Smooth muscle cell (in vitro differentiated cells): Measurements from ENCODE around the gene LGR5. TPM values are rescaled to one million over a fixed set of nuclear protein-coding genes. Genes with fewer than 3 reads are reported as not detected.

Experiments
- DNase-seq: peaks from one replicate; lab custom pipeline; 2025; ENCODE audit not compliant: unreplicated experiment; lab: John Stamatoyannopoulos, UW
- H2AFZ ChIP-seq: fragments of 200-600 bp; sonication (generic); 2 replicates; pipeline ENCODE4 v1.6.0; 2016; ENCODE audit warnings: antibody characterized with exemption, low read depth, mild to moderate bottlenecking
- H3F3A ChIP-seq: fragments of 200-600 bp; sonication (generic); 2 replicates; pipeline ENCODE4 v1.6.0; 2017; ENCODE audit warnings: antibody characterized with exemption, low read depth
- H3K27ac ChIP-seq: fragments of 200-600 bp; sonication (generic); 2 replicates; pipeline ENCODE4 v1.5.1; 2016; ENCODE audit warnings: low read depth, mild to moderate bottlenecking
- H3K27me3 ChIP-seq: fragments of 200-600 bp; sonication (generic); 2 replicates; pipeline ENCODE4 v1.6.1; 2016; ENCODE audit warnings: low read depth, mild to moderate bottlenecking
- H3K36me3 ChIP-seq: fragments of 200-600 bp; sonication (generic); 2 replicates; pipeline ENCODE4 v1.5.1; 2016; ENCODE audit warnings: low read depth
- H3K4me1 ChIP-seq: fragments of 200-600 bp; sonication (generic); 2 replicates; pipeline ENCODE4 v1.5.1; 2016; ENCODE audit warnings: low read depth
- H3K4me2 ChIP-seq: fragments of 200-600 bp; sonication (generic); 2 replicates; pipeline ENCODE4 v1.6.0; 2016; ENCODE audit warnings: mild to moderate bottlenecking
- H3K4me3 ChIP-seq: fragments of 200-600 bp; sonication (generic); 2 replicates; pipeline ENCODE4 v1.5.1; 2016; ENCODE audit warnings: mild to moderate bottlenecking
- H3K79me2 ChIP-seq: fragments of 200-600 bp; sonication (generic); 2 replicates; pipeline ENCODE4 v1.6.0; 2016; ENCODE audit warnings: low read depth, mild to moderate bottlenecking
- H3K9ac ChIP-seq: fragments of 200-600 bp; sonication (generic); 2 replicates; pipeline ENCODE4 v1.6.0; 2016; ENCODE audit warnings: low read depth
- H3K9me3 ChIP-seq: fragments of 200-600 bp; sonication (generic); replicated peaks from 2 replicates; pipeline ENCODE4 v1.5.1; 2016; ENCODE audit warnings: low read depth
- H4K20me1 ChIP-seq: fragments of 200-600 bp; sonication (generic); 2 replicates; pipeline ENCODE4 v1.6.0; 2016; ENCODE audit warnings: low read depth
- CTCF ChIP-seq: fragments of 200-600 bp; sonication (generic); IDR thresholded peaks from 2 replicates; pipeline ENCODE4 v1.5.1; 2017; ENCODE audit warnings: borderline replicate concordance, mild to moderate bottlenecking, antibody characterized with exemption; ENCODE audit not compliant: insufficient read depth, poor library complexity, severe bottlenecking
- WGBS: methylation state at CpG from one replicate; pipeline ENCODE4 v1.1.7; 2016; ENCODE audit warnings: low lambda C conversion rate; 5-methylcytosine and 5-hydroxymethylcytosine counted together
- polyA plus RNA-seq: library from polyadenylated mRNA; unstranded; fragments of >200 nt; fragmentation: Nextera tagmentation; extraction: Ambion mirVana; gene quantifications from 2 replicates; pipeline ENCODE4 v1.2.1, GENCODE V29; 2016
- total RNA-seq: library from RNA; depleted of rRNA; stranded (reverse); fragments of >200 nt; gene quantifications from 2 replicates; pipeline ENCODE4 v1.2.3, GENCODE V29; 2014

Gene LGR5
- 0.54 and 0.58 TPM in 2 replicates for total RNA-seq
- 0.20 and 0.30 TPM in 2 replicates for polyA plus RNA-seq

GRCh38 chr12:71439613-71440344 is at the start of gene LGR5:
TSS of gene LGR5 (plus strand) at chr12:71439798. CDS start at chr12:71440081, 283 bp downstream.
- no peak within 1 kb of the TSS for H2AFZ ChIP-seq
- H3K27me3 ChIP-seq, result peaks cover 68% of the 10 kb centered on the region
- no peak within 1 kb of the TSS for H3K27ac ChIP-seq
- TF ChIP-seq CTCF, result no peak
- no peak within 1 kb of the TSS for H3K9ac ChIP-seq
- peaks cover 13% of the 10 kb centered on the region for H3K4me1 ChIP-seq
- no peaks in the 10 kb centered on the region for H3K79me2 ChIP-seq
- no peak for DNase-seq
- 2% methylated on average over 53 of the region's 65 CpGs for WGBS
- H3F3A ChIP-seq, result no peaks in the 10 kb centered on the region
- no peaks in the 10 kb centered on the region for H4K20me1 ChIP-seq
- H3K36me3 ChIP-seq, result no peaks in the 10 kb centered on the region
- peak within 1 kb of the TSS; percentile 92 for H3K4me2 ChIP-seq
- H3K4me3 ChIP-seq, result peak within 1 kb of the TSS; percentile 57
- H3K9me3 ChIP-seq, result no peaks in the 10 kb centered on the region

GRCh38 chr12:71392521-71393145 is 47.0 kb upstream of the LGR5 start:
- H2AFZ ChIP-seq, result peak overlapping the region; percentile 52
- no peaks in the 10 kb centered on the region for H3K27me3 ChIP-seq
- no peak overlapping the region for H3K27ac ChIP-seq
- no peak overlapping the region for H3K4me2 ChIP-seq
- no peaks in the 10 kb centered on the region for H3K36me3 ChIP-seq
- H3K9ac ChIP-seq, result no peak overlapping the region
- no peaks in the 10 kb centered on the region for H3F3A ChIP-seq
- H3K4me1 ChIP-seq, result no peaks in the 10 kb centered on the region
- H3K9me3 ChIP-seq, result no peaks in the 10 kb centered on the region
- DNase-seq, result no peak
- TF ChIP-seq CTCF, result peak; percentile 78
- 43% methylated on average over 10 of the region's 10 CpGs for WGBS
- no peak overlapping the region for H3K4me3 ChIP-seq
- H4K20me1 ChIP-seq, result no peaks in the 10 kb centered on the region
- H3K79me2 ChIP-seq, result no peaks in the 10 kb centered on the region

GRCh38 chr12:71393625-71394024 is 46.0 kb upstream of the LGR5 start:
- Histone ChIP-seq H3K9me3 (no peaks in the 10 kb centered on the region), H3K4me2 (no peak overlapping the region), H2AFZ (no peak overlapping the region), H3K9ac (no peak overlapping the region), H3F3A (no peaks in the 10 kb centered on the region), H3K27ac (no peak overlapping the region), H3K27me3 (no peaks in the 10 kb centered on the region), H3K4me3 (no peak overlapping the region), H3K36me3 (no peaks in the 10 kb centered on the region), H3K4me1 (no peaks in the 10 kb centered on the region), H3K79me2 (no peaks in the 10 kb centered on the region), H4K20me1 (no peaks in the 10 kb centered on the region)
- TF ChIP-seq CTCF, result no peak
- 60% methylated on average over 4 of the region's 4 CpGs for WGBS
- DNase-seq, result no peak
